ENCODE results near the gene OR2G6.
"Not testable (repeated sequence)": the region's sequence is repeated elsewhere in the genome, so short reads cannot be mapped to it uniquely, and the experiment has no call there.

The OR2G6 gene

DNA sequence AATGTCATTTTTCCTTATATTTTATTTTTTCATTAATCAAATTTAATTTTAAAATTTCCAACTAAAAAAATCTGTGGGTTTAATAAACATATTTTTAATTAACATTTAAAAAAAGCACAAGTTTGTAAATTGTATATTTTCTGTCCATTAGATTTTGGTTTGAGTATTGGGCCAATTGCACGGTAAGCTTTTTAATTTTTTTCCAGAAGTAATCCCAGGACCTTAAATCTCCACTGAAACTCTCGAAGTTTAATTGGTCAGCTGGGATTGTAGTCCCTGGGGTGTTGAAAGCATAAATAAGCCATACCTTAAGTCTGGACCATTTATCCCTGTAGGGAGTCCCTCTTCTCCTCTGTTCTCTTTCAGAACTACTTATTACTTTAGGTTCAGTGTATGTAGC lies at the start of gene OR2G6:
OR2G6 (plus strand) TSS at position 301 of the 400 bp plus-strand sequence. CDS start 13,574 bp downstream, outside the sequence.
- DNase-seq = not testable (repeated sequence)

DNA sequence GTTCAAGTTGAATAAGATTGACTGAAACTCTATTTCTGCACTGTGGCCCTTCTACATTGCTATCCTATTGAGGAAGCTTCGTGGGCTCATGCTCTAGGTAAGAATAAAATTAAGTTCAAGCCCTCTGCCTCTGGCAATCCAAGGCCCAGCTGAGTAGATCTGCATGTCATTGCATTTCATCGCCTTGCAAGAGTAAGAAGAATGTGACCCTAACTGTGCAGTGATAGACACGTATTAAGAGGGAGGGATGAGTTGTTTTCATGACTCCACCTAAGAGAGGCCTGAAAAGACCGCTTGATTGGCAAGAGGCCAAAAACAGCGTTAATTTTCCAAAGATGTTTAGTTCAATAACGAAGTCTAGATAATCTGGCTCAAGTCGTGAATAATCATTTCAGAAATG lies 48.8 kb upstream of the OR2G6 start:
- DNase-seq = not testable (repeated sequence)

DNA sequence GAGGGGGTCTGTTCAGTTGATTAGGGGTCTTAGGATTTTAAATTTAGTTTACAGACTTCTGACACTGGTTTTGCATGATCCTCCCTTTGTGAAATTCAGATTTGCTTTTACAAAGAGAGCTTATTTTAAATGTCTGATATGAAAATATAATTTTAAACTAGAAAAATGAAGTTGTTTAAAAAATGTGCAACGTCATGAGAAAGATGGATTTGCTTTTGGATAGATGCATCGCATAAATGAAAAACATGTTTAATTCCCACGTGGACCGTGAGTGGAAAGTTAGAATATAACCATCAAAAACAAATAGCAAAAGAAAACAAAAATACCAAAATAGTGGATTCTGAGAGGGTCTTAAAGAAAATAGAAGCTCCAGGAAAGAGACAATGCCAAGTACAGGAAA lies 36.7 kb upstream of the OR2G6 start:
- no peak for DNase-seq

DNA sequence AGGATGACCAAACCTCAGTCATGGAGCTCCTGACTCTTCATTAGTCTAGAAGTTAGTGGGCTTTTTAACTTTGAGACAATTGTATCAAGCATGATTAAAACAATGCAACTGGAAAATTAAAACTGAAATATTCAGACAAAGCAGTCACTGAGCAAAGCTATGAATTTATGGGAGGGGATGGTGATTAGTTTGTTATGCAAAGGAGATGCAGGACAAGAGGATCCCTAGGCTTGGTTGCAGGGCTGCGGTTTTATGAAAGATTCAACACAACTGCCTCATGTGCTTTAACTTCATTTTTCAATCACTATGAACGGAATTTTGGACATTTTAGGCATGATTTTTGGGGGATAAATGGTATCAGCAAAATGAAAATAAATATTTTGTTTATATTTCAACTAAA lies 35.8 kb upstream of the OR2G6 start:
- DNase-seq = not testable (repeated sequence)

DNA sequence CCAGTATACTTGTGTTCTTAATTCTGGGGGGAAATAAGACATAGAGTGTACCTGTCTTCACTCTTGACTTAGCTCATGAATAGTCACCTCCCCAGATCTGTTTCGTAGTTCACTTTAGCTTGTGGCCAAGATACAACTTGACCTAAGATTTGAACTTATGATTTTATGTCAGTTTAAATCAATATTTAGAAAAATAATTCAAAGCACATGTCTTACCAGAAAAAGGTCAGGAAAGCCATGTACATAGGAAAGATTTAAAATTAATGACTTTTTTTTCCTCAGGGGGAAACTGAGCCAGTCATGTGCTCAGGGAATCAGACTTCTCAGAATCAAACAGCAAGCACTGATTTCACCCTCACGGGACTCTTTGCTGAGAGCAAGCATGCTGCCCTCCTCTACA lies 34.8 kb upstream of the OR2G6 start, which contains the start of gene OR2T3:
OR2T3 (plus strand) TSS at position 301 of the 400 bp plus-strand sequence; CDS start at position 301, 0 bp downstream.
- DNase-seq = not testable (repeated sequence)

DNA sequence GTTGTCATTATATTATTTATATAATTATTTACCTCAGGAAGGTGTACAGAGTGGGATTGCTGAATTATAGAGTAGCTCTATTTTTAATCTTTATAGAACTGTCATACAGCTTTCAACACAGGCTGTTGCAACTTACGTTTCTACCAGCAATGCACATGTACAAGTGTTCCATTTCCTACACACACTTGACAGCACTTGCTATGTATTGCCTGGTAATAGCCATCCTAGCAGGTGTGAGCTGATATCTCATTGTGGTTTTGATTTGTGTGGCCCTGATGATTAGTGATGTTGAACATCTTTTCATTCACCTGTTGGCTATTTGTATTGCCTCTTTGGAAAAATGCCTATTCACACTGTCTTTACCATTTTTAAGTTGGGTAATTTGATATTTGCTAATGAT lies 32.2 kb upstream of the OR2G6 start:
- DNase-seq = not testable (repeated sequence)

DNA sequence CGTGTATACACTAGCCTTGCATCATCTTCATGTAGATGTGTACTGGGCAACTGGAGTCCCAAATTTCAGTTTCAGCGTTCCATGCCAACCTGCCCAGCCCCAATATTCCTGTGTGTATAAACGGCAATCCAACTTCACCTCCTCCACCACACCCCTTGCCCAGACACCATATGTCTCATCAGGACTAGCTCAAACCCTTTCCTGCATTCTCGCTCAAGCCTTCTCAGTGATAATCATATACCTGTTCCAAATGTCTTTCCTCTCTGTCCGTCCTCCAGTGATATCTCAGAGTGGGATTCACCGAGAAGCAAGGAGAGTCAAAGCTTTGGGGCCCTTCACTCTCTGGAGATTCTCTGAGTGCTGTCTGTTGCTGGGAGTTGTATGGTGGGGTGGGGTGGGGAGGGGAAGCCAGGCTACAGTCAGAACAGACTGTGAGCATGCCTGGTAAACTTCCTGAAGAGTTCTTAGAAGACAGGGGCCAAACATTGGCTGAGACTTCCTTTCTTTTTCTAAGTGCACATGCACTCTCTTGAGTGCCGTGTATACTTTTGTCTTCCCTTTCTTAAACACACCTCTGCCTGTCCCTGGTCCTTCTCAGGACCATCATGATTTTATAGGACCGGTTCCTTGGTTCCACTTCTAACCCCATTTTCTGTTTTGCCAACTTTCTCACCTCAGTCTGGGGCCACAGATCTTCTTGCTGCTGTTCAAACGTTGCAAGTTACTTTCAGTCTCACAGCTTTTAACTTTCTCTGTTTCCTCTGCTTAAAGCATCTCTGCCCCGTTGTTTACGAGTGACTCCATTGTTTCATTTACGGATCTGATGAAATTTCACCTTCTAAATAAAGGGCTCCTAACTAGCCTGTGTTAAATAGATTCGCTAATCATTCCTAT lies 25.9 kb upstream of the OR2G6 start:
- DNase-seq = not testable (repeated sequence)

DNA sequence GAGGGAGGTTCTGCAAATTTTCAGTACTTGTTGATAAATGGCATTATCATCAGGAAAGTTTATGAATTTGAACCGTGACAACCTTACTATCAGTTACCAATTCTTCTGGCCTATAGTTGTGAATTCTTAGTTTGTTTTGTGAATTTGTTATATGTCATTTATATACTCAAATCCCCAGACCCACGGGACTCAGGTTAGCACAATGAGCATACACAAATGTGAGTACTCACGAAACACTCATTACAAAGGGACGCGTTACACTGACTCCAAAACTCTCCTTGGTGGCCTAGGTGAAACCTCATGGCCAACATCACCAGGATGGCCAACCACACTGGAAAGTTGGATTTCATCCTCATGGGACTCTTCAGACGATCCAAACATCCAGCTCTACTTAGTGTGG lies 19.6 kb upstream of the OR2G6 start, which contains the start of gene OR2T5:
OR2T5 (plus strand) TSS at position 301 of the 400 bp plus-strand sequence; CDS start at position 301, 0 bp downstream.
- DNase-seq = not testable (repeated sequence)

DNA sequence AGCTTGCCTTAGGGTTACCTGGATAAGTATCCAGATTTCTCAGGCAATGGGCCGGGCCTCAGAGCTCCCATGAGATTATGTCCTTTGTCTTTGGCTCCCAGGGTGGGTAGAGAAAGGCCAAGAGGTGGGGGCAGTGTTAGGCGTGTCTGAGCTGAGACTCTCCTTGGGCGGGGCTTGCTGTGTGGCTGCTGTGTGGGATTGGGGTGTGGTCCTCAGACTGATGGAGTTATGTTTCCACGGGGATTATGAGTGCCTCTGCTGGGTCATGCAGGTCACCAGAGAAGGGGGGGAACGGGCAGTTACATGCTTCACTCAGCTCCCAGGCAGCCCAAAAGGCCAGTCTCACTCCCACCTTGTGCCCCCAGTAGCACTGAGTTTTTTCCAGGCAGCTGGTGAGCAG lies 11.2 kb upstream of the OR2G6 start:
- DNase-seq = not testable (repeated sequence)

DNA sequence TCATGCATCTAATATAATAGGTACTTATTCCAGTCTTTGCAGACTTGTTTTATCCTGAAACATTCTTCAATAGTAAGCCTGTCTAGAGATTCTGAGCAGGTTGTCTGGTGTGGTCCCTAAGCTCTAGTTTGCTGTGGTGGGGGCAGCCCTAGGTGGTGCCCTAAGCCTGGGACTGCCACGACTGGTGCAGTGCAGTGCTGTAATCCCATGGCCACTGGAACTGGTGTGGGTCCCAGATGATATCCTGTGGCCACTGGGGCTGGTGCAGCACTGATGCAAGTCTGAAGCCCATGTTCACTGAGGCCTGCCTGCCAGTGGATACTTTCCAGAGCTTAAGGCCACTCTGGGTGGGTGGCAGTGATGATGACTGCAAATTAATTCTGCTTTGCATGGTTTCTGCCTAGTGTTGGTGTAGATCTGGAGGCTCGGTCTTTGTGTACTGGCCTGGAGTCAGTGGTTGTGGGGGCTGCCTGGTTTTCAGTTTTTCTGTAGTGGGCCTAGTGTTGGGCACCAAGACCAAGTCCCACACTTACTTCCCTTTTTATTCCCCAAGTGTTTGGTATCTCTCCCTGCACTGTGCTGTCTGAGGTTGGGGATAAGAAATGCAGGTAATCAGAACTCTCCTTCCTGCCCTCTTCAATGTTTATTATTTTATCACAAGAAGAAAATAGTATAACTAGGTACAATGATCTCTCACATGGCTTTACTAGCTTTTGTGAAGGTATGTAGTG lies 7.4 kb upstream of the OR2G6 start:
- DNase-seq = not testable (repeated sequence)

DNA sequence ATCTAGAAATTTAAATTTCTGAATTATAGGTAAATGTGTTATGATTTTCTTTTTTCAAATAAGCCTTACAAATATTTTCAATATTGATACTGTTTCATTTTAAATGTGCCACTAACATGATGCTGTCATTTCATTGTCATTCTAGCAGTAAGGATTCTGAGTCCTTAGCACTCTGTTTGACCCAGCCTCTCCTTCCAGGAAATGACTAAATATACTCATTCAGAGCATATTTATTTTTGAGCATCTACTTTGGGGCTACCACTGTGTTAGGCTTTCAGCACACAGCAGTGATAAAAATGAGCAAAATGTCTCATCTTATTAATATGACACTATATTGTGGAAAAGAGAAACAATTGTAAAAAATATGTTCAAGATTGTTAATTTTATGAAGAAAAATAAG lies 2.3 kb downstream of the OR2G6 start:
- not testable (repeated sequence) for DNase-seq

DNA sequence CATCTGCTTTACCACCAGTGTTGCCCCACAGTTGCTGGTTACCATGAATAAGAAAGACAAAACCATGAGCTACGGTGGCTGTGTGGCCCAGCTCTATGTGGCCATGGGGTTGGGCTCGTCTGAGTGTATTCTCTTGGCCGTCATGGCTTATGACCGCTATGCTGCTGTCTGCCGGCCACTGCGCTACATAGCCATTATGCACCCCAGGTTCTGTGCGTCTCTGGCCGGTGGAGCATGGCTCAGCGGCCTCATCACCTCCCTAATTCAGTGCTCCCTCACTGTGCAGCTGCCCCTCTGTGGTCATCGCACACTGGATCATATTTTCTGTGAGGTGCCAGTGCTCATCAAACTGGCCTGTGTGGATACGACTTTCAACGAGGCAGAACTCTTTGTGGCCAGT lies 14.0 kb downstream of the OR2G6 start:
- DNase-seq = no peak

DNA sequence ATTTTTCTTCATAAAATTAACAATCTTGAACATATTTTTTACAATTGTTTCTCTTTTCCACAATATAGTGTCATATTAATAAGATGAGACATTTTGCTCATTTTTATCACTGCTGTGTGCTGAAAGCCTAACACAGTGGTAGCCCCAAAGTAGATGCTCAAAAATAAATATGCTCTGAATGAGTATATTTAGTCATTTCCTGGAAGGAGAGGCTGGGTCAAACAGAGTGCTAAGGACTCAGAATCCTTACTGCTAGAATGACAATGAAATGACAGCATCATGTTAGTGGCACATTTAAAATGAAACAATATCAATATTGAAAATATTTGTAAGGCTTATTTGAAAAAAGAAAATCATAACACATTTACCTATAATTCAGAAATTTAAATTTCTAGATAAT lies 29.6 kb downstream of the OR2G6 start:
- DNase-seq = not testable (repeated sequence)

DNA sequence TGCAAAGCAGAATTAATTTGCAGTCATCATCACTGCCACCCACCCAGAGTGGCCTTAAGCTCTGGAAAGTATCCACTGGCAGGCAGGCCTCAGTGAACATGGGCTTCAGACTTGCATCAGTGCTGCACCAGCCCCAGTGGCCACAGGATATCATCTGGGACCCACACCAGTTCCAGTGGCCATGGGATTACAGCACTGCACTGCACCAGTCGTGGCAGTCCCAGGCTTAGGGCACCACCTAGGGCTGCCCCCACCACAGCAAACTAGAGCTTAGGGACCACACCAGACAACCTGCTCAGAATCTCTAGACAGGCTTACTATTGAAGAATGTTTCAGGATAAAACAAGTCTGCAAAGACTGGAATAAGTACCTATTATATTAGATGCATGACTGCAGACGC lies 39.5 kb downstream of the OR2G6 start:
- not testable (repeated sequence) for DNase-seq

DNA sequence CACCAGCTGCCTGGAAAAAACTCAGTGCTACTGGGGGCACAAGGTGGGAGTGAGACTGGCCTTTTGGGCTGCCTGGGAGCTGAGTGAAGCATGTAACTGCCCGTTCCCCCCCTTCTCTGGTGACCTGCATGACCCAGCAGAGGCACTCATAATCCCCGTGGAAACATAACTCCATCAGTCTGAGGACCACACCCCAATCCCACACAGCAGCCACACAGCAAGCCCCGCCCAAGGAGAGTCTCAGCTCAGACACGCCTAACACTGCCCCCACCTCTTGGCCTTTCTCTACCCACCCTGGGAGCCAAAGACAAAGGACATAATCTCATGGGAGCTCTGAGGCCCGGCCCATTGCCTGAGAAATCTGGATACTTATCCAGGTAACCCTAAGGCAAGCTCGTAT lies 43.2 kb downstream of the OR2G6 start:
- DNase-seq = not testable (repeated sequence)

DNA sequence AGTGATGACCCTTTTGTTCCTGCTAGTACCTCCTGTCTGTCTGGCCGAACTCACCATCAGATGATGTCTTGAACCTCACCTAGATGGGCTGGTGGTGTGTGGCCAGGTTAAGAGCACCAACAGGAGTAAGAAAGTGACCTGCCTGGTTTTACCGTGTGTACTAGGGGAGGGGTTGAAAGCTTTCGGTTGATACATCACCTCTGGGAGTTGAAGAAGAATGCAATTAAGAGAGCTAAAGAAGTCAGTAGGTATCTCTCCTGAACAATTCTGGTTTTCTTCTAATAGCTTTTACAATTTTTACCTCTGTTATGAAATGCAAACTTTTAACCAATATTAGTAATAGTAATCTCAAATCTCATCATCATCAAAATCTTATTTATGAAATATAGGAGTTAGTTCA lies 54.8 kb downstream of the OR2G6 start, which contains the start of gene OR2T29:
OR2T29 (minus strand) TSS at position 101 of the 400 bp plus-strand sequence. CDS start 3,281 bp downstream, outside the sequence.
- not testable (repeated sequence) for DNase-seq

DNA sequence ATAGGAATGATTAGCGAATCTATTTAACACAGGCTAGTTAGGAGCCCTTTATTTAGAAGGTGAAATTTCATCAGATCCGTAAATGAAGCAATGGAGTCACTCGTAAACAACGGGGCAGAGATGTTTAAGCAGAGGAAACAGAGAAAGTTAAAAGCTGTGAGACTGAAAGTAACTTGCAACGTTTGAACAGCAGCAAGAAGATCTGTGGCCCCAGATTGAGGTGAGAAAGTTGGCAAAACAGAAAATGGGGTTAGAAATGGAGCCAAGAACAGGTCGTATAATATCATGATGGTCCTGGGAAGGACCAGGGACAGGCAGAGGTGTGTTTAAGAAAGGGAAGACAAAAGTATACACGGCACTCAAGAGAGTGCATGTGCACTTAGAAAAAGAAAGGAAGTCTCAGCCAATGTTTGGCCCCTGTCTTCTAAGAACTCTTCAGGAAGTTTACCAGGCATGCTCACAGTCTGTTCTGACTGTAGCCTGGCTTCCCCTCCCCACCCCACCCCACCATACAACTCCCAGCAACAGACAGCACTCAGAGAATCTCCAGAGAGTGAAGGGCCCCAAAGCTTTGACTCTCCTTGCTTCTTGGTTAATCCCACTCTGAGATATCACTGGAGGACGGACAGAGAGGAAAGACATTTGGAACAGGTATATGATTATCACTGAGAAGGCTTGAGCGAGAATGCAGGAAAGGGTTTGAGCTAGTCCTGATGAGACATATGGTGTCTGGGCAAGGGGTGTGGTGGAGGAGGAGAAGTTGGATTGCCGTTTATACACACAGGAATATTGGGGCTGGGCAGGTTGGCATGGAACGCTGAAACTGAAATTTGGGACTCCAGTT lies 57.9 kb downstream of the OR2G6 start:
- not testable (repeated sequence) for DNase-seq

DNA sequence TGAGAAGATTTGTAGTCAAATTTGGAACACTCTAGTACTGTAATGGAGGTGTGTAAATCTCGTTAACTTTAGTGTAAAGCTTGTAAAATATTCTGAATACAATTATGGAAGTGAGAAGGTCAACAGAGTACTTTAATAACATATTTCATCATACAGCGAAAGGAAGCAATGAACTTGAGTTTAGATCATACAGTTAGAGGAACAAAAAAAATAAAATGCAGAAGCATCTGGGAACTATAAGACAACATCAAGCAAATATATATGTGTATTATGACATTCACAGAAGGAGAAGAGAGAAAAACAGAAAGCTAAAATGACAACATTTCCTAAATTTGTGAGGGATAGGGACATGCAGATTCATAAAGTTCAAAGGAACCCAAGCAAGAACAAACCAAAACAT lies 61.2 kb downstream of the OR2G6 start:
- DNase-seq = not testable (repeated sequence)

DNA sequence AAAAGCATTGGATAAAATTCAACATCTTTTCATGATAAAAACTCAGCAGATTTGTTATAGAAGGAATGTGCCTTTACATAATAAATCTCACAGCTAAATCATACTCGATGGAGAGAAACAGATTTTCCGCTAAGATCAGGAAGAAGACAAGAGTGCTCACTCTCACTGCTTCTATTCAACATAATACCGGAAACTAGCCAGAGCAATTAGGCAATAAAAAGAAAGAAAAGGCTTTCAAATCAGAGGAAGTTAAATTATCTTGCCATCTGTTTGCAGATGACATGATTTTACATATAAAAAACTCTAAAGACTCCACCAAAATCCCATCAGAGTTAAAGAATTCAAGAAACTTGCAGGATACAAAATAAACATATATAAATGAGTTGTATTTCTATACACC lies 62.9 kb downstream of the OR2G6 start:
- not testable (repeated sequence) for DNase-seq

DNA sequence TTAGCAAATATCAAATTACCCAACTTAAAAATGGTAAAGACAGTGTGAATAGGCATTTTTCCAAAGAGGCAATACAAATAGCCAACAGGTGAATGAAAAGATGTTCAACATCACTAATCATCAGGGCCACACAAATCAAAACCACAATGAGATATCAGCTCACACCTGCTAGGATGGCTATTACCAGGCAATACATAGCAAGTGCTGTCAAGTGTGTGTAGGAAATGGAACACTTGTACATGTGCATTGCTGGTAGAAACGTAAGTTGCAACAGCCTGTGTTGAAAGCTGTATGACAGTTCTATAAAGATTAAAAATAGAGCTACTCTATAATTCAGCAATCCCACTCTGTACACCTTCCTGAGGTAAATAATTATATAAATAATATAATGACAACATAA lies 64.2 kb downstream of the OR2G6 start:
- DNase-seq = not testable (repeated sequence)

DNA sequence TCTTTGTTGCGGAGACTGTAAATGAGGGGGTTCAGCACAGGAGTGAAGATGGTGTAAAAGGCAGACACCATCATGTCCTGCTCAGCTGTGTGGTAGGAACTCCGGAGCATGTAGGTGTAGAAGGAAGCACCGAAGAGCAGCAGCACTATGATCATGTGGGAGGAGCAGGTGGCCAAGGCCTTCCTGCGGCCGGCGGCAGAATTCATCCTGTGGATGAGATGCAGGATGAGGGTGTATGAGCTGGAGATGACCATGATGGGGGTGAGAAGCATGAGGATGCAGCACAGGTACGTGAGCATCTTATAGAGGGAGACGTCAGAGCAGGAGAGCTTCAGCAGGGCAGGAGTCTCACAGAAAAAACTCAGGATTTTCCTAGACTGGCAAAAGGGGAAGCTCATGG lies 66.0 kb downstream of the OR2G6 start:
- not testable (repeated sequence) for DNase-seq

DNA sequence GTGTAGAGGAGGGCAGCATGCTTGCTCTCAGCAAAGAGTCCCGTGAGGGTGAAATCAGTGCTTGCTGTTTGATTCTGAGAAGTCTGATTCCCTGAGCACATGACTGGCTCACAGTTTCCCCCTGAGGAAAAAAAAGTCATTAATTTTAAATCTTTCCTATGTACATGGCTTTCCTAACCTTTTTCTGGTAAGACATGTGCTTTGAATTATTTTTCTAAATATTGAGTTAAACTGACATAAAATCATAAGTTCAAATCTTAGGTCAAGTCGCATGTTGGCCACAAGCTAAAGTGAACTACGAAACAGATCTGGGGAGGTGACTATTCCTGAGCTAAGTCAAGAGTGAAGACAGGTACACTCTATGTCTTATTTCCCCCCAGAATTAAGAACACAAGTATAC lies 66.8 kb downstream of the OR2G6 start, which contains the start of gene OR2T34:
OR2T34 (minus strand) TSS at position 101 of the 400 bp plus-strand sequence; CDS start at position 101, 0 bp downstream.
- DNase-seq = not testable (repeated sequence)

All from NCI-H146 (cell line).